Stimulated activated CD8-positive, alpha-beta memory T cell treated with anti-CD3 and anti-CD28 coated beads, Interleukin-7, amount 100 ng/mL, for 48 hours (primary cell): ENCODE measurements around the gene OLIG3.

Experiments
- DNase-seq, 2 donors: peaks; one replicate each; pipeline ENCODE4 v3.0.0-alpha.2; 2020; ENCODE audit warnings: low read depth in 1 of 2; ENCODE audit errors: extremely low read depth in 1 of 2

The OLIG3 gene

GRCh38 chr6:137496368-137496767, 2.2 kb upstream of the OLIG3 start:
- DNase-seq = no peak

GRCh38 chr6:137495703-137496336, 1.6 kb upstream of the OLIG3 start:
- DNase-seq = no peak

GRCh38 chr6:137494988-137495702, 951 bp upstream of the OLIG3 start:
- DNase-seq = no peak

GRCh38 chr6:137493218-137494038, 766 bp downstream of the OLIG3 start:
- no peak for DNase-seq

GRCh38 chr6:137492289-137493217, 1.6 kb downstream of the OLIG3 start:
- no peak for DNase-seq

GRCh38 chr6:137491478-137491877, 2.7 kb downstream of the OLIG3 start:
- DNase-seq = no peak

- DNase-seq = no peak
Measured at GRCh38 chr6:137490961-137491360, 3.2 kb downstream of the OLIG3 start.

- no peak for DNase-seq
Measured at GRCh38 chr6:137490006-137490905, 3.9 kb downstream of the OLIG3 start.

GRCh38 chr6:137489046-137490005, 4.9 kb downstream of the OLIG3 start:
- no peak for DNase-seq

- DNase-seq = no peak
Measured at GRCh38 chr6:137488150-137489045, 5.8 kb downstream of the OLIG3 start.

- no peak for DNase-seq
Measured at GRCh38 chr6:137487869-137488149, 6.4 kb downstream of the OLIG3 start.

GRCh38 chr6:137487181-137487868, 6.9 kb downstream of the OLIG3 start:
- DNase-seq = no peak

- no peak for DNase-seq
Measured at GRCh38 chr6:137486416-137486815, 7.8 kb downstream of the OLIG3 start.

- no peak for DNase-seq
Measured at GRCh38 chr6:137480431-137480830, 13.8 kb downstream of the OLIG3 start.

- DNase-seq = no peak
Measured at GRCh38 chr6:137475103-137475502, 19.1 kb downstream of the OLIG3 start.

GRCh38 chr6:137473598-137473997, 20.6 kb downstream of the OLIG3 start:
- no peak for DNase-seq

GRCh38 chr6:137472641-137473137, 21.5 kb downstream of the OLIG3 start:
- no peak for DNase-seq
